NCI-H1694 treated with DMSO at 0.1 percent for 48 hours (cell line): ENCODE results near the gene OXNAD1.

ENCODE experiments used
- DNase-seq: peaks from one replicate; lab custom pipeline; 2025; lab: John Stamatoyannopoulos, UW

The OXNAD1 gene

DNA sequence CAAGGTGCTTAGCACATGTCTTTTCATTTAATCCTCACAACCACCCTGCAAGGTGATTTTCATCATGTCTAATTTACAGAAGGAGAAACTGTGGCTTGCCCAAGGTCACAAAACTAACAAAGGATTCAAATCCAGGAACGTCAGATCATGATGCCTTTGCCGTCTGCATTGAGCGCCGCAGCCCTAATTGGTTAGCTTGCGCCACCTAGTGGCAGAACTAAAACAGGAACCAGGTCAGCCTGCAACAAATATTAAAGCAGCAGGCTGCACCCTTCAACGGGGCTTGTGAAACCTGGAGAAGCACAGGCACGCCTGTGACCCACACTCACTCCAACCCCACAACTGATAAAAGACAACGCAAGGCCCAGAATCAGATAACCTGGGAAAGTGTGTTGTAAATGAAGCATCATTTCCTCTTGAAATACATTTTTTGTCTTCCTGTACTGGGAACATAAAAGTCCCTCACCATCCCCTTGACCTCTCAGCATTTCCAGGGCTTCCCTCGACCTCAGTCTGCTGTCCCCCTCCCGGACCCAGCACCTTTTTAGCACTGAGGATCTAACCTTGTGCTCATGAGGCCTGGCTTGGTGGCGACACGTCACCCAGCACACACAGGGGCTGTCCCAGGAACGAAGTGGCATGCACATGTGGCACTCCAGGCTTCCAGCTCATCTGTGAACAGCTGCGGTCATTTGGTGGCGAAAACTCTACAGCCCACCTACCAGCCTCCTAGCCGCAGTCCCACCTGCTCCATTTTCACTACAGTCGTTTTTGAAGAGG is 17.5 kb upstream of the OXNAD1 start:
- DNase-seq, result peak; percentile 80

DNA sequence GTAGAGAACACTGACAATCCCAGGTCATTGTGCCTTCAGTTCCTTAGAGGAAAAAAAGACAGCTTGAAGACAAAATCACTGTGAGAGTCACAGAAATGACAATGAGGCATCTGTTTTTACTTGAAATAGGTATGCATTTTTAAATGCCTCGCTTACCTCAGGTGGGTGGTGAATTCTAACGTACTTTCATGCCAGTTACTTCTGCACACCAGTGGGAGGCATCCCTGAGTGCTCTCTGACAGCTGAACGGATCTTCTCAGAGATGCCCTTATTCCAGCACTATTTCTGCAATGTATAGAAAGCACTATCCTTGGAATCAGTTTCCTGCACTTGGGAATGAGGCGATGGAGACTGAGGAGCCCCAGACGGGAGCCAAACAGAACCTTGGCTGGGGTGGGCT is 16.5 kb upstream of the OXNAD1 start:
- DNase-seq, result no peak

DNA sequence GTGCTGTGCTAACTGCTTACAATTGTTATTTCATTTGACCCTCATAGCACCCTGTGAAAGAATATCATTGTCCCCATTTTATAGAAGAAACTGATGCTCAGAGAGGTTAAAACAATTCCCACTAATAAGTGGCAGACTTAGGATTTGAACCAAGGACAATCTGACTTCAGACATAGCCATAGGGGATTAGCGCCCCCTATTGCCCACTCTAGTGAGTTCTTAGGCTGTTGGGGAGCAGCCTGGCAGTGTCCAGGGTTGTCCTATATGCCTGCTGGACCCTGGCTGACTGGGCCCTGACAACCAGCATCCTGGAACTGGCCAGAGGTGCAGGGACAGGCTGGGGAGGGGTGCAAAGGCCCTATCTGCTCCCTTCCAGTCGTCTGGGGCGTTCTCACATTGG is 15.7 kb upstream of the OXNAD1 start:
- DNase-seq, result no peak

DNA sequence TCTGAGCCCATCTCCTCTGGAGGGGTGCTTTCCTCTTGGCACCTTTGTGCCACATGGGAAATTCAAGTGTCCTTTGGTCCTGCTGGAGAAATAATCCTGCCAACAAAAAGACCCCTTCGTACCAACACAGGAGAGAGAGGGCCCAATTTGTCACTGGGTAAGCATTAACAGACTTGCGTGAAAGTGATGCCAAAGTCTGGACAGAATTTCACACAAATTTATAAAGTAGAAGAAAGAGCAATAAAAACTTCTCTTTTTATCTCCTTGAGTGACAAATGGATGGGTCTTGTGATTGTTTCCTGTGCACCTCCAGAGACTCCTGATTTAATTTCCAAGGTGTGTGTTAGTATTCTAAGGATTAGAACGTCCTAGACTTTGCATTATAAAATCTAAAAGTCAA is 15.1 kb upstream of the OXNAD1 start:
- DNase-seq, result no peak

DNA sequence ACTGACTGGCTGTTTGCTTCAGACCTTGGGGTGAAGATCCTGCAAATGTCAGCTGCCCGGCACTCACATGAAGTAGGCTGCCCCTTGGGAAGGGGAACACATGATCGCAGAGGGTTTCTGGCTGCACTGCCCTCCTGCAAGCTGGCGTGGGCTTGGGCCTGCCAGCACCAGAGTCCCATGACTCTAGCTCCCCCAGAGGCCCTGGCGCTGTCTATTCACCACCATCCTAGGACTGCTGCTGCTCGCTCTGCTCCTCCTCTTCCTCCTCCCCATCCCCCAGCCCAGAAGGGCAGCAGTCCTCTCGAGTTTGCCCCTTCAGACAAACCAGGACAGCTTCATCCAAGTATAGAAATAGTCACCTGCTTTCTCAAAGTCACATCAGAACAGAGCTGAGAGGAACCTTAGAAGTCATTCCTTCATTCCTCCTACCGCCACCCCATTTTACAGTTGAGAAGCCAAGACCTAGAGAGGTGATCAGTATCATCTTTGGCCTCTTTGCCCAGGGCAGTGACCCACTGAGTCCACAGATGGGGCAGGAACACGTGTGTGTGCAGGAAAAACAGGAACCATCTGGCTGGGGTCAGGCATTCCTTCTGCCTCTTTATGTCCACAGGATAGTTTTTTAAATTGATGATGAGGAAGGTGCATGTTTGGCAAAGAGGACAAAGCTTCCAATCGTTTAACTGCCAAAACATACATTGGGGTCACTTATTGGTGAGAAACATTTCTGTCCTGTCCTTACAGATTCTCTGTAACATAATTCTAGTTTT is 13.5 kb upstream of the OXNAD1 start:
- DNase-seq, result no peak

DNA sequence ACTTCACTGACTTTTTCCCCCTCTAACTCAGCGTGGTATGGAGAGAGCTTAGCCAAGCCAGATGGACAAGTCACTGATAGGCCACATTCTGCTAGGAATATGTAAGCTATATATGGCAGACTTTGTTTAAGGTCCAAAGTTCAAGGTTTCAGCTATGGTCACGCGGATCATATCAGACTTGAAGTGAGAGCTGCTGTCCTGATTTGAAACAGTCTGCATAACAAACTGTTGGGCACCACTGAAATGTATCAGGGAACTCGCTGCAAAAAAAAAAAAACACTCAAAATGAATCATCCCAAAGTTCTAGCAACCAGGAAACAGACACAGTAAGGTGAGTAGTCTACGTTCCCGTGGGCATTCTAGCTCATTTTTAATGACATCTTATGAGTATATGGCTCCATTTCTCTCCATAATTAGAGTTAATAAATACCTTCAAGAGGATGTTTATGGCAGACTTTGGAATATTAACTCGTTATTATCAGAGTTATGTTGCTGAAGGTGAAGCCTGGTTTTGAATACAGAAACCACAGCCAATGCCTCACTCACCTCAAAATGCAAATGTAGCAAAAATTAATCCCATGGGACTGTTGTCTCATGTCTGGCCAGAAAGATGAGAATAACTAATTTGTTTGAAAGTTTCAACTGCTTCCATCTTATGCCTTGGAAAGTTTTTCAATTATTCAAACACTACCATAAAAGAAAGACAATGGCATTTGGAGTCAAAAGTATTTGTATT is 12.6 kb upstream of the OXNAD1 start:
- DNase-seq, result no peak

DNA sequence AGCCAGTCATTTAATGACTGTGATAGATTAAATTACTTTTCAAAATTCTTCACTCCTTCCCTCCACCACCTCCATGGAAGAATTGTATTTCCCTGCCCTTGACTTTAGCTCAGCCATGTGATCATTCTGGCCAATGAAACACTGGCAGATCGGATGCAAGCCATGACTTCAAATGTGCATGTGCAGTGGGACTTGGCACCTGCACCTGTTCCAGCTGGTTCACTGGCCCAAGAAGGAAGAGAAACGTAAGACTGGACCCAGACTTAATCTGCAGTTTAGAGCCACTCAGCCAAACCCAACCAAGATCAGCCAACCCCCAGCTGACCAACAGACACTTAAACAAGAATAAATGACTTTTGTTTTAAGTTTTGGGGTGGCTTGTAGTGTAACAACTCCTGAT is 12.0 kb upstream of the OXNAD1 start:
- no peak for DNase-seq

DNA sequence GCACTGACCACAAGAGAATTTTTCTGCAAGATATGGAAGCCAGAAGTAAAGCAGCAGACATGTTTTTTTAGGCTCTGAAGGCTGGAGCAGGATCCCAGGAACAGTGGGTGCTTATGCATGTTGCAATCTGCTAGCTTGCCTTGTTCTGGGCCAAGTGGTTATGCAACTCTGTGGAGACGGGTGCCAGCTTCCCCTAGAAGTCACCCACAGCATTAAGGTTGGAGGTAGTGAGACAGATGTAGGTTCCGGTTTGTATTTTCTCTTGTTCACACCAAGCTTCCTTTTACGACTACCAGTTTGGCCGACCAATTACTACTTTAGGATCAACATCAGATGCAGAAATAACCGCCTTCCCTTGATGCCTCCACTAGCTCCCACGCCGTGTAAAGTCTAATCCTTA is 11.4 kb upstream of the OXNAD1 start:
- no peak for DNase-seq

DNA sequence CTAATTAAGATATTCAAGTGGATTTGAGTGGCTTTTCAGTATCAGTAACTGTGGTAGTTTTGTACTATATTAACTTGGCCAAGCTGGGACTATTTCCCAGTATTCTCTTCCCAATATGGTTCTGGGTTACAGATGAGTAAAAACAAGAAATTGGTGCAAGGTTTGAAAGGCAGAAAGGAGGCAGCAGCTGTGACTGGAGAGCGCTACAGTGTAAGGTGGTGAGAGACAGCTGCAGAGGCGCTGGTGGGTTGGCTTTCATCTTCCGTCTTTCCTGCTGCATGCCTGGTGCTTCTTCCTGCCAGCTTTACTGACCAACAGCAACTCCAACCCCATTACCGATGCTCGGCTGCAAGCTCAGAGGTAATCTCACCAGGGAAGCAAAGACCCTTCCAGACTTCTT is 10.1 kb upstream of the OXNAD1 start:
- DNase-seq, result no peak

DNA sequence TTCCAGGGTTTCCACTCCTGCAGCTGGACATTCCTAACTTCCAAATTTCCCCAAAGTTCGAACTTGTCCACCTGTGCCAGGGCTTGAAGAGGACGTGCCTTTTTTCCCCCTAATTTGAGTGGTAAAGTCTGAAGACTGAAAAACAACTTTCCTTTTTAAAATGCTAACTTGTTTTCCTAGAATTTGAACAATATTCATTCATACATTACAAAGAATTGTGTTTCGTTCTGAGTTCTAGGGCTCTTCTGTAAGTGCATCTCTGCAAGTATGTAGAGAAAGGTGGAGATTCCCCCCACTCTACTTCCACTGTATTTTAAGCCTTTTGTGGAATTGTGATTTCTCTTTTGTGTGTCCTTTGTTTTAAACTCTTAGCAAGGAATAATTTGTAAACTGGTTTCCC is 9.7 kb upstream of the OXNAD1 start:
- no peak for DNase-seq

DNA sequence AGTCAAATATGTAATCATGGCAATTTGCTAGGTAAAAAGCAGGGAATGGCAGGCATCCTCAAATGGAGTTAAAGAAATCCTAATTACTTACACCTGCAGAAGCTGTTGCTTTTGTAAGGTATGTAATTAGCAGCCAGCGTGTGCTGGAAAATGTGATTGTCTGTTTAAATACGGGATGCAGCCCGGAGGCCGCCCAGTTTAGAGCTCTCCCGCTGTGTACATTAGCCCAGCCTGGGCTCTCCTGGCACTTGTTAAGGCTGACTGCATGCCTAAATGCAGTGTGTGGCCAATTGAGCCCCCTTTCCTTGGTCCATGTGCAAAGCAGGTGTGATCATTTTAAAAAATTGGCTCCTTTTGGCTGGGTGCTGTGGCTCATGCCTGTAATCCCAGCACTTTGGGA is 9.3 kb upstream of the OXNAD1 start:
- DNase-seq, result no peak

DNA sequence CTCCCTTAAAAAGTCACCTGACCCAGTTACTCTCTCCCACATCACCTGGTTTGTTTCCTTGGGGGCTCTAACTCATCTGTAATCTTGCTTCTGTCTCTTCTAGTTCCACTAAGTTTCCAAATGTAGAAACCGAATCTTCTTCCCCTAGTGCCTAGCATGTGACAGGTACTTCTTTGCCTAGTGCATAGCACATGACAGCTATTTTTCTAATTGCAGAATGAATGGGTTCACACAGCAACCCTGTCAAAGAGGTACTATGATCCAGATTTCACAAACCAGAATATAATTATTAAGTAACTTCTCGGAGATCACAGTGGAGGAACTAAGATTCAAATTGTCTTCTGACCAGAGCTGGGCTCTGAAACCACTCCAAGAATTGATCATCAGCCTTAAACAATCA is 7.7 kb upstream of the OXNAD1 start:
- DNase-seq, result no peak

DNA sequence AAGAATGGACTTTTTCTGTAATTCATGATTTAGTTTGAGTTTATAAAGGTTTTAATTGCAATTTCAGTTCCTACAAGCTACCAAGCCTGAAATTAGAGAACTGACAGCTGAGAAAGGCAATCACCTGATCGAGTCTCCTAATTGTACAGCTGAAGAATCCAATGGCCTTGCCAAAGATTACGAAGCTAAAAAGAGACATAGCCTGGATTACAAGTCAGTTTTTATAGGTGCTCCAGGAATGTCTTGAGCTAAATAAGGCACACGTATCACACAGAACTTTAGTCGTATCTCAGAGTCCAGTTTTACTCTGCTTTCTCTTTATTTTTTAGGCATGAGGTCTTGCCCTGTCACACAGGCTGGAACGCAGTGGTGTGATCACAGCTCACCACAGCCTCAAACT is 6.8 kb upstream of the OXNAD1 start:
- no peak for DNase-seq

DNA sequence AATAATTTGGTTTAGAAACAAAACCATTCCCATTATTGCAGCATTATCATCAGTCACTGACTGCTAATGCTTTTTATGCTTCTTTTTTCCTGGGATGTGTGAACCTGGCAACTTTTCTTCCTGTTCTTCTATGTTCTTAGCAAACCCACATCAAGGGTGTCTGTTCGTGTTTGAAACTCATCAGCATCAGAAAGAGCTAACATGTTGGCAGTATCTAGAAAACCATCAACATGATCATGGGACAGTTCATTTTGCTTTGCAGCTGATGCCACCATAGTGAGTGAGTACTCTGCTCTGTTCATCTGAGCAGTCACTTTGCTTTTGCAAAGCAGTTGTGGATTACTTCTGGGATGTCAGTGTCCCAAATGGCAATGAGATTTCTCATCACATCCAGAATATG is 6.1 kb upstream of the OXNAD1 start:
- DNase-seq, result no peak

DNA sequence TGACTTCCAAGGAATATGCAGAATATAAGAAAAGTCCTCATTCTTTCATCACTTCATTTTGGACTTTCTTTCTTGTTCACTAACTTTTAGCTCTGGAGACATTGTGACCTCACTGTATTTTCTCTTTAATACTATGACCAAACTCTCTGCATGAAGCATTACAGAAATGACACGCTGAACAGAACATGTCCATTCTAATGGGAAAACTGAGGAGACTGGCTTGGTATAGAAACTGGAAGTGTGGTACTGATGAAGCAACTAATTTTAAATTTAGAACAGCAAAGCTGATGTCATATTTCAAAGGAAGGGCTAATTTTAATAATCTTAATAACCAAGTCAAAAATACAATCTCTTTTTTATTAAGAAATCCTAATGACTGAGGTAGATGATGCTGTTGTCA is 5.0 kb upstream of the OXNAD1 start:
- DNase-seq, result no peak

DNA sequence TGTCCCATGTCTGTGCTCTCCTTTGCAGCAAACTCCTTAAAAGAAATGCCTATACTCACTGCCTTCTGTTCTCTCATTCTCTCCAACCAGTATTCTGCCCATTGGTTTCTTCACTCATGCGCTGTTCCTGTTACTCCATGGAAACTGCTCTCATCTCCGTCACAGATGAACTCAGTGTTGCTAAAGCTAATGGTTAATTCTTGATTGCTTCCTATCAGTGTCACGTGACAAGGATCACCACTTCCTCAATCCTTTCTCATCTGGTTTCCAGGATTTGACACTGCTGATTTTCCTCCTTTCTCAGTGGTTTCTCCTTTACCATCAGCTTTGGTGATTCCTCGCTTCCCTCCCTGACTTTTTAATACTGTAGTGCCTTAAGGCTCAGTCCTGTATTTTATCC is 2.8 kb upstream of the OXNAD1 start:
- no peak for DNase-seq

DNA sequence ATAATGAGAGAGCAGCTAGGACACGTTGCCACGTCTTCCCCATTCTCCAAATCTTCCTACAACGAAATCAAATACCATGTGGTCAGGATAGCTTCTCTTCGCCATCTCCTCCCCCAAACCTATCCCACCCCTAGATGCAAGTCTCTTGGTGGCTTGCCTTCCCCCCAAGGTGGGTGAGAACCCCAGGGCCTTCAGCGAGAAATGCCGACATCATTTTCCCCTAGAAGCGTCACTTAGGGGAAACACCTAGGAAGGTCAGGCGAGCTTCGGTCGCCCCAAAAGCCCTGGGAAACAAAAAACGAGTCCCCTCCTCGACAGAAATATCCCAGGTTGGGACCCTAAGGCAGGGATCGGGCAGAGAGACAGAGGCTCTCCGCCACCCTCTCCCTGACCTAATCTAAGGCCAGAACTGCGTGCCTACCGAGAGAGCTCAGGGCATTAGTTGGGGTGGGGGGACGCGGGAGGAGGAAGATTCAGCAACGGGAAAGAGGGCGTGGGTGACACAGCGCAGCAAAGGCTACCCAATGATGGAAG is 771 bp upstream of the OXNAD1 start:
- no peak for DNase-seq

DNA sequence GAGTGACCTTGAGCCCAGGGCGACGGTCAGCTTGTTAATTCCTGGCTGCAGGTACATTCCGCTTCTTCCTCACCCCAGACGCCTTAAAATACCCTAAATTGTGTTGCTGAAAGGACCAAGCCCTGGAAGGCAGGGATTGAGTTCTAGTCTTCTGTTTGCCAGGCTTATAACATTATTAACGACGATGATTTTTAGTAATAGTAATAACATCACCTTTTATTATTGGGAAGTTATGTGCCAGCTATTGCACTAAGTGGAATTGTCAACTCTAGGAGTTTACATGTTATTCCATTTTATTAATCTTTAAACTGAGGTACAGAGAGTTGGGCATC is 409 bp downstream of the OXNAD1 start:
- DNase-seq, result no peak

DNA sequence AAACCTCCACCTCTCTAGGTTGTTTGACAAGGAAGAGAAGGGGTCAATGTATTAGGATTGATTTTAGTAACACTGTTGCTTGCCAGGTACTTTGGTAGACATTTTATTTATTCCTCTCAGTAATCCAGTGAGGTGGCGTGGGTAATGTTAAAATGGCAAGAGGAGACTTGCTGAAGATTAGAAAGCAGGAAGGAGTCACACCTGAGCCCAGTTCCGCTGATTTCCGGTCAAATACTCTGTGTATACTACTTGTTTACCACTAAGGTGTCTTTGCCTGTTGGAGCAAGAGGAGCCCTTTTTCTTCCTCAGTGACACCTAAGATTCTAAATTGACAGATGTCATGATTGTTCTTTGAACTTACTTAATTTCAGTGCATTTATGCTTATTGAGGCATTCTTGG is 1.7 kb downstream of the OXNAD1 start:
- DNase-seq, result no peak

DNA sequence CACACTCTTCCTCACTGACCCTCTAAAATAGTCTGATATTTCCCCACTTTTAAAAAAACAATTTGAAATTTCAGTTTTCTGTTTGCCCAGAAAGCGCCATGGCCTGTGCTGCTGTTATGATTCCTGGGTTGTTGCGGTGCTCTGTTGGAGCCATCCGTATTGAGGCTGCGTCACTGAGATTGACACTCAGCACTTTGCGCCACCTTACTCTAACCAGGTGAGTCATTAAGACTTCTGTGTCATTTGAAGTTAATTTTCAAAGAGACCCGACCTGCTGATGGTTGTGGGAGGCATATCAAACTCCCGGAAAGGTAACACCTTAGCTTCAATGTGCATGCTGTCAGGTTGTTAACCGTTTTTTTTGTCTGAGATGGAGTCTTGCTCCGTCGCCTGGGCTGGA is 5.8 kb downstream of the OXNAD1 start:
- no peak for DNase-seq

DNA sequence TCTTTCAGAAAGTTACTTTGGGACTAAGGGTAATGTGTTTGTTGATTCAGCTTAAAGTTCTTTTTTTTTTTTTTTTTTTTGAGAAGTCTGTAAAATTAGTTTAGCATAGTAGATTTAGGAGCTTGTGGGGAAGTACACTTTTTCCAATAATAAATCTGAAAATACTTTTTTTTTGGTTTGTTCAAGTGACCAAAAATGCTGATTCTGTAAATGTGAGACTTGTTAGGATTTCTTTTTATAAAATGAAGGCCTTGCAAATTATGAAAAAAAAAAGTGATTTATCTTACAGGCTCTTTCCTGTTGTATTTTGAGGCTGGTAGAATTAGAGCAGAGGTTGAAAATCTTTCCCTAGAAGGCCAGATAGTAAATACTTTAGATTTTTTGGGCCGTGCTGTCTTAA is 7.6 kb downstream of the OXNAD1 start:
- DNase-seq, result no peak

DNA sequence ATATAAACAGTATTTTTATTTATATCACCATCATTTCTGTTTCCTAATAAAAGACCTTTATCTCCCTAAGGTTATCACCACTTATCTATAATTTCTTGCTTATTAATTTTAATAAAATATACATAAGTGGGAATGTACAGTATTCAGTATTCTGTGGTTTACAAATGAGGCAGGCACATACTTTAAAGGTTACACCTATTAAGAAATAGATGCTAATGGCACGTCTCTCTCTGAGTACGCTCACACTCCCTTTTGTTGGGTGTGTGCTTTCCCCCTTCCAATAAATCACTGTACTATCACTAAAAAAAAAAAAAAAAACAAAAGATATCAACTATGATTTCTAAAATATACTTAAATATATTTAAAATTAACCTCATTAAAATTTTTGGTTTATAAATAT is 8.9 kb downstream of the OXNAD1 start:
- DNase-seq, result no peak

DNA sequence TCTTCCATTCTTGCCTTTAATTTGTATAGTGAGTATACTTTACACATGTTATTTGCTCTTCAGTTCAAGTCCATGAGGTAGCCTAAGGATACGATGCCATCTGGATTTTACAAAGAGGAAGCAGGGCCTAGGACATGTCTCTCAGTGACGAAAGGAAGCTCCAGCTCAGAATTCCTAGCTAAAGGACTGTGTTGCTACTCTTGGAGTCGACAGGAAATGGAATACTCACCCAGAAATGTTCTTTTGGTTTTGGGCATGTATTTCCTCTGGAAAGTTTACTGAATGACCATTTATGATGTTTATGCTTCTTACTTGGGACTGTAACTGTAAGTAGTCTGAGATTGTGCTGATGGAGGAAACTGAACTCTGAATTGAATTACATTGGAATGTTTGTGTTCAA is 12.5 kb downstream of the OXNAD1 start:
- DNase-seq, result no peak
